B cell (primary cell): ENCODE data around the gene MAB21L3. TPM values are rescaled to one million over a fixed set of nuclear protein-coding genes. Genes with fewer than 3 reads are reported as not detected.

Source experiments
- ATAC-seq: fragments of 200-7000 bp; cut with Tn5 transposase; one replicate; pipeline ENCODE4 v1.10.0; 2021; ENCODE audit warnings: low read depth, mild to moderate bottlenecking, moderate number of reproducible peaks, moderate library complexity
- CTCF ChIA-PET: fragments of 350-600 bp; sonication (Branson Sonifier 250); formaldehyde crosslinking; loops from one replicate; lab custom pipeline; 2021; ENCODE audit warnings: antibody characterized with exemption, inconsistent platforms; lab: Charles Lee
- POLR2A ChIA-PET: fragments of 350-600 bp; sonication (Branson Sonifier 250); formaldehyde crosslinking; loops from one replicate; lab custom pipeline; 2021; ENCODE audit warnings: antibody characterized with exemption; lab: Charles Lee
- DNase-seq: peaks from one replicate; pipeline ENCODE4 v3.0.0; 2013
- H2AFZ ChIP-seq: 2 replicates; pipeline ENCODE4 v1.6.1; 2012; ENCODE audit warnings: mild to moderate bottlenecking, low read depth, low read length; ENCODE audit not compliant: insufficient read depth, poor library complexity, severe bottlenecking
- H3K27ac ChIP-seq, 2 donors: 1 replicate in 1 of 2; 2 replicates in 1 of 2; pipeline ENCODE4 v1.5.1; 2012 to 2013; ENCODE audit warnings: low read length in 2 of 2, mild to moderate bottlenecking in 2 of 2, moderate library complexity in 1 of 2
- H3K27me3 ChIP-seq, 4 experiments: fragments of 200-600 bp in 1 of 4; sonication (generic) in 1 of 4; replicated peaks in 1 of 4; 1 replicate in 2 of 4; 2 replicates in 2 of 4; pipeline versions ENCODE4 v1.6.1 to v1.7.0; 2013 to 2016; ENCODE audit warnings: low read length in 3 of 4, mild to moderate bottlenecking in 2 of 4, mixed read lengths in 1 of 4, moderate library complexity in 1 of 4; ENCODE audit not compliant: insufficient read depth in 4 of 4, control insufficient read depth in 3 of 4; ENCODE audit errors: control extremely low read depth in 1 of 4
- H3K36me3 ChIP-seq, 2 experiments: replicated peaks in 1 of 2; 1 replicate in 1 of 2; 2 replicates in 1 of 2; pipeline versions ENCODE4 v1.6.1 to v1.7.1; 2013; ENCODE audit warnings: low read length in 1 of 2; ENCODE audit not compliant: insufficient read depth in 2 of 2, control insufficient read depth in 1 of 2; ENCODE audit errors: control extremely low read depth in 1 of 2, extremely low read depth in 1 of 2
- H3K4me1 ChIP-seq, 2 donors: fragments of 200-600 bp in 1 of 2; sonication (generic) in 1 of 2; 1 replicate in 1 of 2; 2 replicates in 1 of 2; pipeline versions ENCODE4 v1.5.1 to v1.6.1; 2013 to 2017; ENCODE audit warnings: low read length in 2 of 2; ENCODE audit not compliant: control insufficient read depth in 2 of 2, insufficient read depth in 2 of 2
- H3K4me2 ChIP-seq: replicated peaks from 2 replicates; pipeline ENCODE3; 2012; ENCODE audit warnings: mild to moderate bottlenecking, low read depth, low read length; ENCODE audit not compliant: poor library complexity, severe bottlenecking
- H3K4me3 ChIP-seq, 5 experiments: fragments of 200-600 bp in 1 of 5; sonication (generic) in 1 of 5; 1 replicate in 3 of 5; 2 replicates in 2 of 5; pipeline versions ENCODE4 v1.5.1 to v1.7.0; 2011 to 2016; ENCODE audit warnings: low read length in 4 of 5, mild to moderate bottlenecking in 4 of 5, low read depth in 2 of 5, control low read depth in 1 of 5, moderate library complexity in 1 of 5; ENCODE audit not compliant: insufficient read depth in 1 of 5; ENCODE audit errors: control extremely low read depth in 1 of 5, extremely low read depth in 1 of 5
- H3K79me2 ChIP-seq: fragments of 200-600 bp; sonication (generic); one replicate; pipeline ENCODE4 v1.6.0; 2016; ENCODE audit warnings: low read length; ENCODE audit not compliant: control insufficient read depth, insufficient read depth
- H3K9ac ChIP-seq: fragments of 200-600 bp; sonication (generic); 2 replicates; pipeline ENCODE4 v1.6.1; 2017; ENCODE audit warnings: mild to moderate bottlenecking, low read length, moderate library complexity
- H3K9me3 ChIP-seq, 3 donors: one replicate each; pipeline versions ENCODE4 v1.6.1 to v1.7.1; 2013; ENCODE audit warnings: low read length in 2 of 3; ENCODE audit not compliant: control insufficient read depth in 2 of 3, insufficient read depth in 1 of 3; ENCODE audit errors: control extremely low read depth in 1 of 3
- H4K20me1 ChIP-seq: 2 replicates; pipeline ENCODE4 v1.6.0; 2012; ENCODE audit warnings: mild to moderate bottlenecking, low read length; ENCODE audit not compliant: insufficient read depth, control insufficient read depth, poor library complexity, severe bottlenecking
- H3K27ac Mint-ChIP-seq: one replicate; pipeline ENCODE4 v1.8.0; 2021; ENCODE audit warnings: mixed read lengths
- H3K27me3 Mint-ChIP-seq: one replicate; pipeline ENCODE4 v1.8.0; 2021; ENCODE audit warnings: mixed read lengths
- H3K4me1 Mint-ChIP-seq: one replicate; pipeline ENCODE4 v1.8.0; 2021; ENCODE audit warnings: mixed read lengths
- H3K4me3 Mint-ChIP-seq: one replicate; pipeline ENCODE4 v1.8.0; 2021; ENCODE audit warnings: mixed read lengths
- H3K9me3 Mint-ChIP-seq: one replicate; pipeline ENCODE4 v1.8.0; 2022; ENCODE audit warnings: mixed read lengths; ENCODE audit not compliant: insufficient read depth
- CTCF ChIP-seq: fragments of 200-600 bp; IDR thresholded peaks from one replicate; pipeline ENCODE4 v1.8.0; 2022; ENCODE audit warnings: antibody characterized with exemption, mild to moderate bottlenecking
- EZH2 ChIP-seq: IDR thresholded peaks from 2 replicates; pipeline ENCODE4 v1.6.1; 2012; ENCODE audit warnings: borderline replicate concordance, low read depth, mild to moderate bottlenecking, moderate library complexity, low read length; ENCODE audit not compliant: insufficient read depth, poor library complexity, severe bottlenecking
- WGBS: methylation state at CpG from one replicate; pipeline ENCODE4 v1.1.5; 2013; ENCODE audit warnings: missing lambda C conversion rate; ENCODE audit not compliant: insufficient coverage; 5-methylcytosine and 5-hydroxymethylcytosine counted together
- intact Hi-C: fragments of 100-400 bp; cut with micrococcal nuclease; formaldehyde crosslinking; loops from one replicate; pipeline ENCODE4 v1.10.0; 2022
- polyA plus RNA-seq: library from polyadenylated mRNA; depleted of rRNA; stranded (reverse); fragments of >200 nt; gene quantifications from 2 replicates; pipeline ENCODE4 v1.2.3, GENCODE V29; 2012
- total RNA-seq, 2 donors: library from RNA; stranded (reverse); fragments of 120-200 nt in 1 of 2; gene quantifications; 1 replicate in 1 of 2; 2 replicates in 1 of 2; pipeline versions ENCODE4 v1.2.3 to v1.2.4, GENCODE V29; 2013 to 2022

Gene MAB21L3
- total and polyA plus RNA-seq, 2 donors (not counting 1 experiment from before 2014, with no cell fraction given): not detected

DNA sequence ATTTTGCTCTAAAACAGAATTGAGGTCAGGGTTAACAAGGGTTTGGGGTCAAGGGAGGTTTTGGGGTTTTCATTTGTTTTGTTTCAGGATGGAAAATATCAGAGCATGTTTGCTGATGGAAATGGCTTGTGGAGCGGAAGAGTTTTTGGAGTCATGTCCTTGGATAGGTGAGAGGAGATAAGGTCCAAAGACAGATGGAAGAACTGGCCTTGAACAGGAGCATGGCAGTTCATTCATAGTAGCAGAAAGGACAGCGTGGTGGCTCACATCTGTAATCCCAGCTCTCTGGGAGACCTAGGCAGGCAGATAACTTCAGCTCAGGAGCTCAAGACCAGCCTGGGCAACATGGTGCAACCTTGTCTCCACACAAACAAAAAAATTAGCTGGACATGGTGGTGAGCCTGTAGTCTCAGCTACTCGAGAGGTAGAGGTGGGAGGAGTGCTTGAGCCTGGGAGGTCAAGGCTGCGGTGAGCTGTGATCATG lies 65.1 kb downstream of the MAB21L3 start:
- POLR2A ChIA-PET: no interaction called here
- no peak overlapping the region for H3K9ac ChIP-seq
- no peaks in the 10 kb centered on the region for H3K4me1 ChIP-seq
- H3K4me1 Mint-ChIP-seq: no peaks in the 10 kb centered on the region
- no peak overlapping the region for H3K4me2 ChIP-seq
- H3K9me3 ChIP-seq: no peaks in the 10 kb centered on the region
- CTCF ChIA-PET: no interaction called here
- no peak overlapping the region for H2AFZ ChIP-seq
- no peaks in the 10 kb centered on the region for H3K9me3 Mint-ChIP-seq
- no peaks in the 10 kb centered on the region for H3K79me2 ChIP-seq
- intact Hi-C loops: no loop called here
- peaks cover 20% of the 10 kb centered on the region for H3K27me3 Mint-ChIP-seq
- no peaks in the 10 kb centered on the region for H3K36me3 ChIP-seq
- ATAC-seq (no peak), DNase-seq (no peak)
- H3K4me3 Mint-ChIP-seq: no peak overlapping the region
- TF ChIP-seq CTCF (no peak), EZH2 (no peak)
- no peaks in the 10 kb centered on the region for H4K20me1 ChIP-seq
- H3K4me3 ChIP-seq: no peak overlapping the region
- WGBS: 75% methylated on average over 4 of the region's 4 CpGs
- no peak overlapping the region for H3K27ac Mint-ChIP-seq
- H3K27me3 ChIP-seq: peaks cover 0 to 22% (median 4%) of the 10 kb centered on the region in 4 experiments
- H3K27ac ChIP-seq: no peak overlapping the region

GRCh38 chr1:116177861-116178260 lies 66.7 kb downstream of the MAB21L3 start:
- no peaks in the 10 kb centered on the region for H3K36me3 ChIP-seq
- H2AFZ ChIP-seq: no peak overlapping the region
- H3K4me2 ChIP-seq: no peak overlapping the region
- intact Hi-C loops: no loop called here
- Mint-ChIP-seq H3K27me3 (peaks cover 21% of the 10 kb centered on the region), H3K4me3 (no peak overlapping the region), H3K27ac (no peak overlapping the region), H3K4me1 (no peaks in the 10 kb centered on the region), H3K9me3 (no peaks in the 10 kb centered on the region)
- no peaks in the 10 kb centered on the region for H3K9me3 ChIP-seq
- H4K20me1 ChIP-seq: no peaks in the 10 kb centered on the region
- ChIA-PET CTCF (interaction anchor here (1.3 kb wide), 1 partner anchor 9 kb away, joined by 5 read pairs; no protein-coding TSS in a partner anchor), POLR2A (no interaction called here)
- peaks cover 0 to 26% (median 4%) of the 10 kb centered on the region in 4 experiments for H3K27me3 ChIP-seq
- H3K79me2 ChIP-seq: no peaks in the 10 kb centered on the region
- no peaks in the 10 kb centered on the region for H3K4me1 ChIP-seq
- no peak for TF ChIP-seq CTCF
- TF ChIP-seq EZH2: no peak
- DNase-seq (no peak), ATAC-seq (no peak)
- no peak overlapping the region for H3K9ac ChIP-seq
- no peak overlapping the region for H3K4me3 ChIP-seq
- H3K27ac ChIP-seq: no peak overlapping the region
- WGBS: 100% methylated on average over 3 of the region's 3 CpGs
